ENCODE results near the gene TESMIN. TPM values are rescaled to one million over a fixed set of nuclear protein-coding genes. Genes with fewer than 3 reads are reported as not detected.

The TESMIN gene
- polyA plus RNA-seq, 1 donor (not counting 4 experiments of a cell fraction or from before 2014, with no cell fraction given) = 4.0 TPM

DNA sequence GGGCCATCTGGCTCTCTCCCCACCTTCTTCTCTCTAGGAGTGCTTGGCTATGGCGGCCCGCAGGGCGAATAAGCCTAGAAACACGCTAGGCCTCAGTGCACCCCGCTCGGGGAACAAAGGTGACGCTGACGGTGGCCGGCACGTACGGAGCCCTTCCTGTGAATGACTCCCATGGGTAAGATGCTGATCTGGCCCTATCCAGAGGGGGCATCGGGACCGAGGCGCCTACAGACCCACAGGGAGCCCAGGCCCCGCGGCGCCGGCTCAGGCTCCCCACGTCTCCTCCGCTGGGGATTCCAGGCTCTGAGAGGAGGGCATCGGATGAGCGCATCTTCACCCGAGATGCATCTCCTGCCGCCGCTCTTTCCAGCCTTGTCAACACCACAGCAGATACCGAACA is 31.4 kb upstream of the TESMIN start:
- dilution Hi-C loops (cut with MboI; ENCODE audit: extremely low pct_ligation_motif_present, low sequenced_read_pairs) = no loop called here
- Histone ChIP-seq H3K36me3 (ENCODE audit: control insufficient read depth in 2 of 2, extremely low read depth in 1 of 2, insufficient read depth in 2 of 2, low read length in 2 of 2) (peaks cover 0 to 16% of the 10 kb centered on the region in 2 experiments), H3K9me3 (ENCODE audit: control insufficient read depth, low read depth, low read length) (no peaks in the 10 kb centered on the region), H3K27me3 (ENCODE audit: control insufficient read depth, extremely low read depth, insufficient read depth, low read length) (no peaks in the 10 kb centered on the region), H3K4me3 (ENCODE audit: control insufficient read depth in 2 of 3, extremely low read depth in 1 of 3, insufficient read depth in 2 of 3, low read depth in 1 of 3, low read length in 3 of 3) (no peak overlapping the region), H3K9me1 (ENCODE audit: control insufficient read depth, extremely low read depth, insufficient read depth, low read length) (no peaks in the 10 kb centered on the region), H4K20me1 (ENCODE audit: control insufficient read depth, extremely low read depth, insufficient read depth, low read length) (no peaks in the 10 kb centered on the region), H2AFZ (ENCODE audit: control insufficient read depth, low read length) (no peak overlapping the region), H3K79me2 (ENCODE audit: control insufficient read depth, insufficient read depth, low read length) (no peaks in the 10 kb centered on the region), H3K9ac (ENCODE audit: control insufficient read depth, extremely low read depth, insufficient read depth, low read length) (no peak overlapping the region), H3K27ac (ENCODE audit: control insufficient read depth, insufficient read depth, low read length) (no peak overlapping the region), H3K4me1 (ENCODE audit: control insufficient read depth, extremely low read depth, insufficient read depth, low read length) (no peaks in the 10 kb centered on the region), H3K4me2 (ENCODE audit: control insufficient read depth, extremely low read depth, insufficient read depth, low read depth, low read length) (no peak overlapping the region)
- DNase-seq (ENCODE audit: low read depth, low spot score) (no peak), FAIRE-seq (no peak)
- no peak for TF ChIP-seq EZH2 (IDR thresholded peaks at IDR 0.05; ENCODE audit: low read length)
- TF ChIP-seq, protein P1, sequence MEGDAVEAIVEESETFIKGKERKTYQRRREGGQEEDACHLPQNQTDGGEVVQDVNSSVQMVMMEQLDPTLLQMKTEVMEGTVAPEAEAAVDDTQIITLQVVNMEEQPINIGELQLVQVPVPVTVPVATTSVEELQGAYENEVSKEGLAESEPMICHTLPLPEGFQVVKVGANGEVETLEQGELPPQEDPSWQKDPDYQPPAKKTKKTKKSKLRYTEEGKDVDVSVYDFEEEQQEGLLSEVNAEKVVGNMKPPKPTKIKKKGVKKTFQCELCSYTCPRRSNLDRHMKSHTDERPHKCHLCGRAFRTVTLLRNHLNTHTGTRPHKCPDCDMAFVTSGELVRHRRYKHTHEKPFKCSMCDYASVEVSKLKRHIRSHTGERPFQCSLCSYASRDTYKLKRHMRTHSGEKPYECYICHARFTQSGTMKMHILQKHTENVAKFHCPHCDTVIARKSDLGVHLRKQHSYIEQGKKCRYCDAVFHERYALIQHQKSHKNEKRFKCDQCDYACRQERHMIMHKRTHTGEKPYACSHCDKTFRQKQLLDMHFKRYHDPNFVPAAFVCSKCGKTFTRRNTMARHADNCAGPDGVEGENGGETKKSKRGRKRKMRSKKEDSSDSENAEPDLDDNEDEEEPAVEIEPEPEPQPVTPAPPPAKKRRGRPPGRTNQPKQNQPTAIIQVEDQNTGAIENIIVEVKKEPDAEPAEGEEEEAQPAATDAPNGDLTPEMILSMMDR (optimal IDR thresholded peaks at IDR 0.05 in 1 of 3, IDR thresholded peaks at IDR 0.05 in 1 of 3, conservative IDR thresholded peaks at IDR 0.05 in 1 of 3; ENCODE audit: extremely low read depth in 1 of 3, insufficient read depth in 2 of 3, low read length in 3 of 3) = no peak

DNA sequence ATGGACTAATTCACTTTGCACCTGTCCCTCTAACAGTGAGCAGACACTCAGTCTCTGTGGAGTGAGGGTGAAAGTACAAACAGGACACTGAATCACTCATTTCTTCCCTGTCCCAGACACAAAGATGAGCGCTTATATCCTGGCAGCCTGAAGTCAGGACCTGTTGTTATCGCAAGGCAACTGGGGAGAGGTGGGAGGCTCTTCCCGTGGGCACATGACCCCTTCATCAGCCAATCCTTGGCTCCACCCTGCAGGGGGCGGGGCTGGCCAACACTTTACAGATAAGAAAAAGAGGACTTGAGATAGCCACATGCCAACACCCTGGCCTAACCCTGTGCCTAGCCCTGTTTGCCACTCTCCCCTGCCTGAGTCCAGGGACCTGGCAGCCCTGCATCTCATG is 29.5 kb upstream of the TESMIN start:
- FAIRE-seq = no peak
- DNase-seq (ENCODE audit: low read depth, low spot score) = no peak

More for the DNA sequence above, 29.5 kb upstream of the TESMIN start:
- no peaks in the 10 kb centered on the region for H3K79me2 ChIP-seq (ENCODE audit: control insufficient read depth, insufficient read depth, low read length)
- H3K9me3 ChIP-seq (ENCODE audit: control insufficient read depth, low read depth, low read length) = no peaks in the 10 kb centered on the region
- no peaks in the 10 kb centered on the region for H4K20me1 ChIP-seq (ENCODE audit: control insufficient read depth, extremely low read depth, insufficient read depth, low read length)
- no peaks in the 10 kb centered on the region for H3K27me3 ChIP-seq (ENCODE audit: control insufficient read depth, extremely low read depth, insufficient read depth, low read length)
- no peak overlapping the region for H3K4me2 ChIP-seq (ENCODE audit: control insufficient read depth, extremely low read depth, insufficient read depth, low read depth, low read length)
- peaks cover 0 to 17% of the 10 kb centered on the region in 2 experiments for H3K36me3 ChIP-seq (ENCODE audit: control insufficient read depth in 2 of 2, extremely low read depth in 1 of 2, insufficient read depth in 2 of 2, low read length in 2 of 2)
- H3K9me1 ChIP-seq (ENCODE audit: control insufficient read depth, extremely low read depth, insufficient read depth, low read length) = no peaks in the 10 kb centered on the region
- H3K9ac ChIP-seq (ENCODE audit: control insufficient read depth, extremely low read depth, insufficient read depth, low read length) = no peak overlapping the region
- H3K27ac ChIP-seq (ENCODE audit: control insufficient read depth, insufficient read depth, low read length) = no peak overlapping the region
- H3K4me1 ChIP-seq (ENCODE audit: control insufficient read depth, extremely low read depth, insufficient read depth, low read length) = no peaks in the 10 kb centered on the region
- H3K4me3 ChIP-seq (ENCODE audit: control insufficient read depth in 2 of 3, extremely low read depth in 1 of 3, insufficient read depth in 2 of 3, low read depth in 1 of 3, low read length in 3 of 3) = no peak overlapping the region
- no peak for TF ChIP-seq EZH2 (IDR thresholded peaks at IDR 0.05; ENCODE audit: low read length)
- TF ChIP-seq, protein P1 (optimal IDR thresholded peaks at IDR 0.05 in 1 of 3, IDR thresholded peaks at IDR 0.05 in 1 of 3, conservative IDR thresholded peaks at IDR 0.05 in 1 of 3; ENCODE audit: extremely low read depth in 1 of 3, insufficient read depth in 2 of 3, low read length in 3 of 3) = no peak
- dilution Hi-C loops (cut with MboI; ENCODE audit: extremely low pct_ligation_motif_present, low sequenced_read_pairs) = no loop called here
- H2AFZ ChIP-seq (ENCODE audit: control insufficient read depth, low read length) = no peak overlapping the region
